Stimulated activated CD8-positive, alpha-beta memory T cell treated with anti-CD3 and anti-CD28 coated beads, Interleukin-7, amount 100 ng/mL, for 24 hours (primary cell): ENCODE data around the gene STXBP1.

ENCODE experiments used
- DNase-seq: peaks from one replicate; pipeline ENCODE4 v3.0.0-alpha.2; 2020; ENCODE audit warnings: low read depth

The STXBP1 gene

DNA sequence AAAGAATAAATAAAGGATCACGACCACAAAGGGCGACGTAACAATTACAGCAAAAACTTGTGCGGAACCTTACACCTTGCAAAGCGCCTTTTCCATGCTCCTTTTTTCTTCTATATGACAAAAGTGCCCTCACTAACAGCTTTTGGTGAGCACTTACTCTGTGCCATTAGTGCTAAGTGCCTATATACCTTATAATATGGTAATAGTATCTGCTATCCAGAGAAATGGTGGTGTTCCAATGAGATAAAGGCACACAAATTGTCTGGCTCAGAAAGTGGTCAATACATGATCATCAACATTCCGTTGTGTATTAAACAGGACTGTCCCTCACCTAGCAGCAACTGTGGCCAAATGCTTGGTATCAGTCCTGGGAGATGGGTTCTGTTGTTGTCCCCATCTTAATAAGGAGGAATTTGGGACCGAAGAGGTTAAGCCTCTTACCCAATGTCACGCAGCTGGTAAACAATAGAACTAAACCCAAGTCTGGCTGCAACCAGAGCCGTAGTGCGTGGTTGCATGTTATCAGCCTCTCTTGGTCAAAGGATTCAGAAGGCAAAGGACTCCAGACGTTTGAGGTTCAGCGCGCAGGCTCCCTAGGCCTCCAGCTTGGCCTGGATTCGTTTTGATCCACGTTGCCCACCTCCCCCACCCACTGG, 123.6 kb downstream of the STXBP1 start:
- no peak for DNase-seq

DNA sequence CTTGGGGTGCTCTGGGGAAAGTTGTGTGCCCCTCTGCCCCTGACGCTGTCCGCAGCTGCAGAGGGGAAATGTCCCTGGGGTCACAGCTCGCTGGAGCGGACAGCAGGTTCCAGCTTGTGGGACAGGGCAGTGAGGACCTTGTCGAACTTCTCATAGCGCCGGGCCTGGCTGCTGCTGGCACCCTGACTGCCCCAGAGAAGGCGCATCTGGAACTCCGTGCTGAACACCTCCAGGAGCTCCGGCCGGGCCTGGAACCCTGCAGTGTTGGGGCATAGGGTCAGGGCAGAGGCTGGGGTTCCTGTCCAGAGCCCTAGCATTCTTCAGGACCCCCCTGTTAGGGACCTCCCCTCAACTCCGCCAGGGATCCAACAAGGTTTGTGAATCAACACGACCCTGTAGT, 126.6 kb downstream of the STXBP1 start:
- no peak for DNase-seq

DNA sequence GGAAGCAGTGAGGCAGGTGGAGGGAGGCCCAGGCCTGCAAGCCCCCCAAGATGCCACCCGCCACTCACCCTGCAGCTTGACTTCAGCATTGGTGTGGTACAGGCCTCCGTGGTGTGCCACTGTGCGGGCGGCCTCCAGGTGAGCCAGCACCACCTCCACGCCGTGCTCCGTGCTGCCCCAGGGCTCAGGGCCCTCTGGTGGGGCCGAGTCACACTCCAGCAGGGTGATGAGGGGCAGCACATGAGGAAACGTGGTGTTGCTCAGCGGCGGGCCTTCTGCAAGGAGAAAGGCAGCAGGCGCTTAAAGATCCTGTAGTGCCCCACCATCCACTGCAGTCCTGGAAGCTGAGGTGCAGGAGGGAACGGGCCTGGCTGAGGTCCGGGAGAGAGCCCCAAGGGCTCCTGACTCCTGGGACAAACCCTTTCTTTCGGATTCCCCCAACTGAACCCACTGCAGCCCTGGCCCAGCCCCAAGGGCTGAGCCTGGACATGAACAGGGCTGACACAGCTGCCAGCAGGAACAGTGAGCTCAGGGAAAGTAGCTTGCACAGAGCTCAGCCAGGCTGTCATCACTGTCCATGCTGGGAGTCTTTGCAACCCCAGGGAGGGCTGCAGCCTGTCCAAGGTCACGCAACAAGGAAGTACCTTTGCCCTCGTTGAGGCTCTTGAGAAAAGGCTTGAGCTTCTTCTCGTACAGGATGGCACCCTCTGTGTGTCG, 127.7 kb downstream of the STXBP1 start:
- no peak for DNase-seq

DNA sequence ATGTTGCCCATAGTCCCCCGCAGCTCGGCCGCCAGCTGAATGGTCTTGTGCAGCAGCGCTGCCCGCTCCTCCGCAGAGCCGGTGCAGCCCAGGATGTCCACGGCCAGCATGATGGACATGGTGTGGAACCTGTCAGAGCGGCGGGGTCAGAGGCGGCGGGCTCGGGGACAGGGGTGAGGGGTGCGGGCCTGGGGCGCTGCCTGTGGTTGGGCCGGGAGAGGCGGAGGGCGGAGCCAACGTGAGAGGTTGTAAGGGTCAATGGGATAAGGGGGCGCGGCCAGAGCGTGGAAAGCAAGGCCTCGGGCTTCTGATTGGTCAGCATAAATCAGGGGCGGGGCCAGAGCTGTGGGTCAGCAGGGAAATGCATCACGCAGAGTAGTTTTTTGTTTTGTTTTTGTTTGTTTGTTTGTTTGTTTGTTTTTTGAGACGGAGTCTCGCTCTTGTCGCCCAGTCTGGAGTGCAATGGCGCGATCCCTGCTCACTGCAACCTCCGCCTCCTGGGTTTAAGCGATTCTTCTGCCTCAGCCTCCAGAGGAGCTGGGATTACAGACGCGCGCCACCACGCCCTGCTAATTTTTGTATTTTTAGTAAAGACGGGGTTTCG, 129.9 kb downstream of the STXBP1 start:
- DNase-seq = no peak
